H7 (cell line): ENCODE data around the gene IL1RAPL2. TPM values are rescaled to one million over a fixed set of nuclear protein-coding genes. Genes with fewer than 3 reads are reported as not detected.
"Not testable (repeated sequence)": the region's sequence is repeated elsewhere in the genome, so short reads cannot be mapped to it uniquely, and the experiment has no call there.

Experiments used
- DNase-seq: peaks from one replicate; pipeline ENCODE4 v3.0.0; 2012
- H3K27me3 ChIP-seq: 2 replicates; pipeline ENCODE4 v1.6.0; 2011; ENCODE audit warnings: mild to moderate bottlenecking, low read length; ENCODE audit not compliant: control insufficient read depth, insufficient read depth
- H3K36me3 ChIP-seq: replicated peaks from 2 replicates; pipeline ENCODE4 v1.5.1; 2011; ENCODE audit warnings: low read length; ENCODE audit not compliant: control insufficient read depth, insufficient read depth
- H3K4me3 ChIP-seq: 2 replicates; pipeline ENCODE4 v1.5.1; 2011; ENCODE audit warnings: low read depth, mild to moderate bottlenecking, control low read depth, low read length, moderate library complexity; ENCODE audit not compliant: insufficient read depth
- total RNA-seq: library from RNA; depleted of rRNA; stranded (reverse); fragments of >200 nt; shearing (Covaris generic); gene quantifications from 2 replicates; pipeline ENCODE4 v1.2.3, GENCODE V29; 2014

IL1RAPL2 gene
- total RNA-seq, 1 experiment from 2014 or later: 0.03 TPM

GRCh38 chrX:105237407-105237806 is 671.4 kb downstream of the IL1RAPL2 start:
- not testable (repeated sequence) for DNase-seq, H3K36me3 ChIP-seq, H3K27me3 ChIP-seq, H3K4me3 ChIP-seq

- no peak for DNase-seq
- Histone ChIP-seq H3K4me3 (no peak overlapping the region), H3K27me3 (no peaks in the 10 kb centered on the region), H3K36me3 (no peaks in the 10 kb centered on the region)
These were observed 675.1 kb downstream of the IL1RAPL2 start for GRCh38 chrX:105241056-105241455.

- no peak for DNase-seq
- Histone ChIP-seq H3K36me3 (no peaks in the 10 kb centered on the region), H3K27me3 (no peaks in the 10 kb centered on the region), H3K4me3 (no peak overlapping the region)
These were observed 694.5 kb downstream of the IL1RAPL2 start for GRCh38 chrX:105260291-105261043.

- H3K36me3 ChIP-seq: no peaks in the 10 kb centered on the region
These were observed 697.2 kb downstream of the IL1RAPL2 start for GRCh38 chrX:105263171-105263570.

GRCh38 chrX:105263801-105264200 is 697.8 kb downstream of the IL1RAPL2 start:
- H3K36me3 ChIP-seq: no peaks in the 10 kb centered on the region
- no peak for DNase-seq
- H3K4me3 ChIP-seq: no peak overlapping the region
- H3K27me3 ChIP-seq: no peaks in the 10 kb centered on the region

More at GRCh38 chrX:105263171-105263570, 697.2 kb downstream of the IL1RAPL2 start:
- no peaks in the 10 kb centered on the region for H3K27me3 ChIP-seq
- no peak overlapping the region for H3K4me3 ChIP-seq
- no peak for DNase-seq

GRCh38 chrX:105265093-105265492 is 699.1 kb downstream of the IL1RAPL2 start:
- Histone ChIP-seq H3K27me3 (no peaks in the 10 kb centered on the region), H3K4me3 (no peak overlapping the region), H3K36me3 (no peaks in the 10 kb centered on the region)
- no peak for DNase-seq

- Histone ChIP-seq H3K27me3 (no peaks in the 10 kb centered on the region), H3K4me3 (no peak overlapping the region), H3K36me3 (no peaks in the 10 kb centered on the region)
- no peak for DNase-seq
These were observed 700.5 kb downstream of the IL1RAPL2 start for GRCh38 chrX:105266456-105266855.

GRCh38 chrX:105267167-105267566 is 701.2 kb downstream of the IL1RAPL2 start:
- H3K4me3 ChIP-seq: no peak overlapping the region
- DNase-seq: no peak
- H3K27me3 ChIP-seq: no peaks in the 10 kb centered on the region
- H3K36me3 ChIP-seq: no peaks in the 10 kb centered on the region

GRCh38 chrX:105269386-105269785 is 703.4 kb downstream of the IL1RAPL2 start:
- H3K4me3 ChIP-seq: no peak overlapping the region
- no peaks in the 10 kb centered on the region for H3K36me3 ChIP-seq
- DNase-seq: no peak
- H3K27me3 ChIP-seq: no peaks in the 10 kb centered on the region

- no peak for DNase-seq
- Histone ChIP-seq H3K27me3 (no peaks in the 10 kb centered on the region), H3K4me3 (no peak overlapping the region), H3K36me3 (no peaks in the 10 kb centered on the region)
These were observed 707.3 kb downstream of the IL1RAPL2 start for GRCh38 chrX:105273326-105273725.

GRCh38 chrX:105274091-105274490 is 708.1 kb downstream of the IL1RAPL2 start:
- no peaks in the 10 kb centered on the region for H3K27me3 ChIP-seq
- H3K4me3 ChIP-seq: no peak overlapping the region
- no peak for DNase-seq
- H3K36me3 ChIP-seq: no peaks in the 10 kb centered on the region

GRCh38 chrX:105277132-105277531 is 711.1 kb downstream of the IL1RAPL2 start:
- Histone ChIP-seq H3K36me3 (no peaks in the 10 kb centered on the region), H3K27me3 (no peaks in the 10 kb centered on the region), H3K4me3 (no peak overlapping the region)
- no peak for DNase-seq

GRCh38 chrX:105282077-105282476 is 716.1 kb downstream of the IL1RAPL2 start:
- no peaks in the 10 kb centered on the region for H3K27me3 ChIP-seq
- H3K36me3 ChIP-seq: no peaks in the 10 kb centered on the region
- DNase-seq: no peak
- H3K4me3 ChIP-seq: no peak overlapping the region

- no peaks in the 10 kb centered on the region for H3K27me3 ChIP-seq
- DNase-seq: no peak
- no peaks in the 10 kb centered on the region for H3K36me3 ChIP-seq
- no peak overlapping the region for H3K4me3 ChIP-seq
These were observed 731.0 kb downstream of the IL1RAPL2 start for GRCh38 chrX:105297041-105297440.

GRCh38 chrX:105299286-105299685 is 733.3 kb downstream of the IL1RAPL2 start:
- Histone ChIP-seq H3K27me3 (no peaks in the 10 kb centered on the region), H3K4me3 (no peak overlapping the region), H3K36me3 (no peaks in the 10 kb centered on the region)
- no peak for DNase-seq

- Histone ChIP-seq H3K4me3 (no peak overlapping the region), H3K36me3 (no peaks in the 10 kb centered on the region), H3K27me3 (no peaks in the 10 kb centered on the region)
- no peak for DNase-seq
These were observed 736.2 kb downstream of the IL1RAPL2 start for GRCh38 chrX:105302246-105302645.
